ENCODE data around the gene TMEM131L.

GRCh38 chr4:153545822-153546221 lies 79.7 kb downstream of the TMEM131L start:
- no peak for TF ChIP-seq CTCF (IDR thresholded peaks at IDR 0.05; ENCODE audit: extremely low read depth in 1 of 2, insufficient read depth in 1 of 2, low read depth in 1 of 2, low read length in 2 of 2)
- TF ChIP-seq POLR2A (IDR thresholded peaks at IDR 0.05; ENCODE audit: low read depth, low read length), result no peak
- no peak for TF ChIP-seq EZH2 (IDR thresholded peaks at IDR 0.05; ENCODE audit: borderline replicate concordance, low read depth, low read length, severe bottlenecking)
- TF ChIP-seq JUN (IDR thresholded peaks at IDR 0.05; ENCODE audit: borderline replicate concordance, insufficient read depth, insufficient read length, low read depth), result no peak
- no peak for TF ChIP-seq MAX (IDR thresholded peaks at IDR 0.05; ENCODE audit: insufficient read depth, insufficient read length)
- no peak for TF ChIP-seq FOS (IDR thresholded peaks at IDR 0.05; ENCODE audit: borderline replicate concordance, insufficient read depth, low read length)
- TF ChIP-seq MYC (IDR thresholded peaks at IDR 0.05; ENCODE audit: low read depth, low read length), result no peak
- no peak for TF ChIP-seq POLR2AphosphoS5 (IDR thresholded peaks at IDR 0.05; ENCODE audit: insufficient read depth, low read depth, low read length)

All from endothelial cell of umbilical vein (primary cell).